BLaER1 treated with 17β-estradiol and CSF1 and Interleukin-3, amounts not matched to agents 10 nM and 100 nM (cell line): ENCODE data around the gene MRPL52.

Experiments used
- H3K27ac ChIP-seq, 11 experiments: shearing (Covaris generic); formaldehyde crosslinking; 2 replicates each; pipeline ENCODE4 v1.8.1; 2022
- H3K27me3 ChIP-seq, 11 experiments: shearing (Covaris generic); formaldehyde crosslinking; 2 replicates each; pipeline ENCODE4 v1.8.1; 2022
- H3K36me3 ChIP-seq, 11 experiments: shearing (Covaris generic); formaldehyde crosslinking; 2 replicates each; pipeline ENCODE4 v1.8.1; 2022
- H3K4me1 ChIP-seq, 10 experiments: shearing (Covaris generic); formaldehyde crosslinking; 2 replicates each; pipeline ENCODE4 v1.8.1; 2022
- H3K4me2 ChIP-seq, 11 experiments: shearing (Covaris generic); formaldehyde crosslinking; 2 replicates each; pipeline ENCODE4 v1.8.1; 2022
- H3K4me3 ChIP-seq, 10 experiments: shearing (Covaris generic); formaldehyde crosslinking; 2 replicates each; pipeline ENCODE4 v1.8.1; 2022
- H3K9ac ChIP-seq, 11 experiments: shearing (Covaris generic); formaldehyde crosslinking; 2 replicates each; pipeline ENCODE4 v1.8.1; 2022
- H3K9me3 ChIP-seq, 11 experiments: shearing (Covaris generic); formaldehyde crosslinking; replicated peaks in 1 of 11; 2 replicates each; pipeline ENCODE4 v1.8.1; 2022
- H4K20me1 ChIP-seq, 11 experiments: shearing (Covaris generic); formaldehyde crosslinking; 2 replicates each; pipeline ENCODE4 v1.8.1; 2022
- Cebpa-rat ChIP-seq, 11 experiments: shearing (Covaris generic); IDR thresholded peaks; 2 replicates each; pipeline ENCODE4 v1.8.1; 2022

MRPL52 gene

GRCh38 chr14:22844221-22845102 is 14.8 kb downstream of the MRPL52 start:
- Histone ChIP-seq H3K36me3 (peaks cover 0 to 80% (median 0%) of the 10 kb centered on the region in 11 experiments; a peak in 8 of 22 replicates), H3K27me3 (peaks cover 0 to 8% (median 3%) of the 10 kb centered on the region in 11 experiments; a peak in 15 of 22 replicates), H4K20me1 (peaks cover 0 to 79% (median 0%) of the 10 kb centered on the region in 11 experiments; a peak in 6 of 22 replicates), H3K4me2 (peak overlapping the region in 8 of 11 experiments; percentile 3 to 72 (median 41); a peak in 13 of 22 replicates), H3K4me1 (peaks cover 33 to 97% (median 46%) of the 10 kb centered on the region in 10 experiments), H3K27ac (no peak overlapping the region), H3K9me3 (no peaks in the 10 kb centered on the region), H3K4me3 (no peak overlapping the region), H3K9ac (peak overlapping the region in 2 of 11 experiments; percentile 22 to 40; a peak in 2 of 22 replicates)
- no peak for TF ChIP-seq Cebpa-rat (IDR thresholded peaks at IDR 0.05)

- H3K4me2 ChIP-seq: peak overlapping the region in 3 of 11 experiments; percentile 72 to 75 (median 72); a peak in 5 of 22 replicates
- peaks cover 0 to 73% (median 0%) of the 10 kb centered on the region in 11 experiments; a peak in 6 of 22 replicates for H4K20me1 ChIP-seq
- H3K27ac ChIP-seq: no peak overlapping the region
- peak overlapping the region in 1 of 11 experiments; percentile 64; a peak in 2 of 22 replicates for H3K9ac ChIP-seq
- no peaks in the 10 kb centered on the region for H3K9me3 ChIP-seq
- H3K36me3 ChIP-seq: peaks cover 0 to 75% (median 0%) of the 10 kb centered on the region in 11 experiments; a peak in 8 of 22 replicates
- no peak overlapping the region for H3K4me3 ChIP-seq
- peaks cover 0 to 2% (median 0%) of the 10 kb centered on the region in 11 experiments; a peak in 2 of 22 replicates for H3K27me3 ChIP-seq
- TF ChIP-seq Cebpa-rat (IDR thresholded peaks at IDR 0.05): no peak
- H3K4me1 ChIP-seq: peaks cover 36 to 97% (median 46%) of the 10 kb centered on the region in 10 experiments
Observed at GRCh38 chr14:22845103-22845394, 15.4 kb downstream of the MRPL52 start.

- no peak for TF ChIP-seq Cebpa-rat (IDR thresholded peaks at IDR 0.05)
- Histone ChIP-seq H3K27ac (peak overlapping the region in 7 of 11 experiments; percentile 23 to 69 (median 57); a peak in 11 of 22 replicates), H3K36me3 (peaks cover 0 to 67% (median 0%) of the 10 kb centered on the region in 11 experiments; a peak in 8 of 22 replicates), H4K20me1 (peaks cover 0 to 64% (median 0%) of the 10 kb centered on the region in 11 experiments; a peak in 6 of 22 replicates), H3K4me1 (peaks cover 42 to 97% (median 53%) of the 10 kb centered on the region in 10 experiments), H3K27me3 (no peaks in the 10 kb centered on the region; a peak in 2 of 22 replicates), H3K9ac (peak overlapping the region in 3 of 11 experiments; percentile 53 to 71 (median 64); a peak in 5 of 22 replicates), H3K9me3 (no peaks in the 10 kb centered on the region), H3K4me2 (peak overlapping the region; percentile 28 to 75 (median 57)), H3K4me3 (no peak overlapping the region; a peak in 1 of 20 replicates)
Observed at GRCh38 chr14:22845821-22846625, 16.3 kb downstream of the MRPL52 start.

GRCh38 chr14:22846811-22847307 is 17.2 kb downstream of the MRPL52 start:
- Histone ChIP-seq H3K27me3 (no peaks in the 10 kb centered on the region), H3K9me3 (no peaks in the 10 kb centered on the region), H3K4me2 (peak overlapping the region; percentile 28 to 75 (median 57); a peak in 19 of 22 replicates), H3K36me3 (peaks cover 0 to 59% (median 0%) of the 10 kb centered on the region in 11 experiments; a peak in 8 of 22 replicates), H3K4me1 (peaks cover 49 to 97% (median 61%) of the 10 kb centered on the region in 10 experiments), H3K27ac (peak overlapping the region in 9 of 11 experiments; percentile 23 to 69 (median 52); a peak in 13 of 22 replicates), H4K20me1 (peaks cover 0 to 55% (median 0%) of the 10 kb centered on the region in 11 experiments; a peak in 6 of 22 replicates), H3K9ac (peak overlapping the region in 5 of 11 experiments; percentile 36 to 71 (median 53); a peak in 8 of 22 replicates), H3K4me3 (no peak overlapping the region)
- no peak for TF ChIP-seq Cebpa-rat (IDR thresholded peaks at IDR 0.05)

GRCh38 chr14:22847661-22848341 is 18.1 kb downstream of the MRPL52 start:
- no peak for TF ChIP-seq Cebpa-rat (IDR thresholded peaks at IDR 0.05)
- Histone ChIP-seq H3K9me3 (no peaks in the 10 kb centered on the region), H3K4me3 (peak overlapping the region in 1 of 10 experiments; percentile 21; a peak in 1 of 20 replicates), H3K36me3 (peaks cover 0 to 50% (median 0%) of the 10 kb centered on the region in 11 experiments; a peak in 8 of 22 replicates), H3K9ac (peak overlapping the region; percentile 11 to 68 (median 50); a peak in 20 of 22 replicates), H3K4me1 (peaks cover 56 to 97% (median 71%) of the 10 kb centered on the region in 10 experiments), H3K4me2 (peak overlapping the region; percentile 52 to 97 (median 77)), H3K27ac (peak overlapping the region; percentile 40 to 83 (median 65); a peak in 20 of 22 replicates), H4K20me1 (peaks cover 0 to 46% (median 0%) of the 10 kb centered on the region in 11 experiments; a peak in 5 of 22 replicates), H3K27me3 (no peaks in the 10 kb centered on the region)

GRCh38 chr14:22848351-22849164 is 18.9 kb downstream of the MRPL52 start:
- Histone ChIP-seq H4K20me1 (peaks cover 0 to 38% (median 0%) of the 10 kb centered on the region in 11 experiments; a peak in 4 of 22 replicates), H3K4me3 (peak overlapping the region in 1 of 10 experiments; percentile 21; a peak in 1 of 20 replicates), H3K4me1 (peaks cover 57 to 96% (median 78%) of the 10 kb centered on the region in 10 experiments), H3K9ac (peak overlapping the region; percentile 11 to 68 (median 50); a peak in 20 of 22 replicates), H3K27me3 (no peaks in the 10 kb centered on the region), H3K27ac (peak overlapping the region; percentile 40 to 83 (median 65); a peak in 20 of 22 replicates), H3K9me3 (no peaks in the 10 kb centered on the region), H3K36me3 (peaks cover 0 to 42% (median 0%) of the 10 kb centered on the region in 11 experiments; a peak in 8 of 22 replicates), H3K4me2 (peak overlapping the region; percentile 52 to 97 (median 77))
- no peak for TF ChIP-seq Cebpa-rat (IDR thresholded peaks at IDR 0.05)
